Peyer's patch (tissue), 4 donors: ENCODE measurements around the gene CAP2.

Experiments used
- CTCF ChIP-seq, 6 experiments: fragments of 450-650 bp in 4 of 6; fragments of 200-600 bp in 2 of 6; sonication (generic) in 1 of 6; IDR thresholded peaks; one replicate each; pipeline ENCODE4 v1.5.1; 2017 to 2019; ENCODE audit warnings: antibody characterized with exemption in 6 of 6, mild to moderate bottlenecking in 3 of 6, moderate library complexity in 1 of 6
- POLR2A ChIP-seq, 2 donors: fragments of 450-650 bp; IDR thresholded peaks; one replicate each; pipeline ENCODE4 v1.5.1; 2017; ENCODE audit warnings: antibody characterized with exemption in 2 of 2, mild to moderate bottlenecking in 2 of 2, moderate library complexity in 2 of 2

DNA sequence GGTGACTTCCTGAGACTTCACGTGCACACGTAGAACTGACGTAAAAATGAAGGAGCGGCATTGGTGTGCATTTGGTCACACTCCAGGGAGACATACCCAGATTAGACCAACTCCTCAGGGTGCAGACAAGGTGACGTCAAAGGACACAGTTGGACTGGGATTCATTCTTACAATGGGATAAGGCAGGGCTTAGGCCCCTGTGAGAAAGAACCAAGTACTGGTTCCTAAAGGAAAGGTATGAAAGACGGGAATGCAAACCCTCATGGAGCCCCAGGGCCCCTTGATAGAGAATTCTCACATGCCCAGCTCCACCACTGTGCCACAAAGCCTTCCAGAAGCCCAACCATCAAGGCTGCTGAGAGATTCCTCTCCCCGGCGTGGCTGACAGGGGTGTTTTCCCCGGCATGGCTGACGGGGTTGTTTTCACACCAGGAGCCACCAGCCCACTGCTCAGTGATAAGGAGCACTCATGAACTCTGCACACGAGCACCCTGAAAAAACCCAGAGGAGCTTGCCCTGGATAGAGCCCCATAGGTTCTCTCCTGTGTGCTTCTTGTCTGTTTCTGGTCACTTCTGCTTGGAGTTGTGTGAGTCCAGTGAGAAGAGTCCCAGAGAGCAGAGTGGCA, 90.1 kb downstream of the CAP2 start:
- TF ChIP-seq CTCF (IDR thresholded peaks at IDR 0.05) = no peak
- TF ChIP-seq POLR2A (IDR thresholded peaks at IDR 0.05) = no peak
